ENCODE measurements around the gene CLCN7. TPM values are rescaled to one million over a fixed set of nuclear protein-coding genes. Genes with fewer than 3 reads are reported as not detected.

CLCN7 gene
- total and polyA plus RNA-seq, 4 experiments from 2014 or later = 18.1 to 111 (median 67.3) TPM

DNA sequence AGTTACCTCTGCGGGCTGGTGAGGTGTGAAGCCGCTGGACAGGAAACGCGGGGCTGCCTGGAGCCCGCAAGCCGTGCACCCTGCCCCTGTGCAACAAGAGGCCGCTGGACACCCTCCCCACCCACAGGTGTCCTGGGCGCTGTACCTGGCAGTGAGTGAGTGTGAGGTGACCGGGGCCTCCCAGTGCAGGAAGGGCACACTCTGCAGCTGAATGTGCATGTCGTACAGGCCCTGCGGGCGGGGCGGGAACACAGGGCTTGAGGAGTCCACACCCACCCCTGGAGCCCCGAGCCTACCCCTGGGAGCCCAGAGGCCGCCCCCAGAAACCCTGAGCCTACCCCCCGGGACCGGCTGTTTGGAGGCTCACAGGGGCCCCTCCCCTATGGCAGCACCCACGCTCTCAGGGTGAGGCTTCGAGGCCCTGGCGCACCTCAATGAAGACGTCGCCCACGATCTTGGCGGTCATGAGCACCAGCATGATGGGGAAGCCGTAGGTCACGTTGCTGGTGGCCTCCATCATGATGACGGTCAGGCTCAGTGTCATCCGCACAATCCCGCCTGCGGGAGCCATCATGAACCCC is 26.2 kb downstream of the CLCN7 start:
- H3K4me1 Mint-ChIP-seq = no peaks in the 10 kb centered on the region
- CTCF ChIA-PET (ENCODE audit: partially characterized antibody) = no interaction called here
- Histone ChIP-seq H3K36me3 (ENCODE audit: insufficient read depth, low read length) (peaks cover 2% of the 10 kb centered on the region), H3K9me3 (ENCODE audit: control insufficient read depth in 1 of 2, low read length in 2 of 2) (no peaks in the 10 kb centered on the region), H3K4me3 (ENCODE audit: low read length in 2 of 2) (no peak overlapping the region), H3K4me1 (ENCODE audit: insufficient read depth, low read length) (no peaks in the 10 kb centered on the region), H3K27me3 (ENCODE audit: insufficient read depth, low read length) (no peaks in the 10 kb centered on the region), H3K27ac (ENCODE audit: low read depth, low read length) (no peak overlapping the region)
- intact Hi-C loops (cut with micrococcal nuclease) = no loop called here
- no peak overlapping the region for H3K4me3 Mint-ChIP-seq
- POLR2A ChIA-PET (ENCODE audit: partially characterized antibody) = no interaction called here
- no peak for DNase-seq
- no peaks in the 10 kb centered on the region for H3K9me3 Mint-ChIP-seq
- peaks cover 6 to 18% of the 10 kb centered on the region in 2 donors for H3K36me3 Mint-ChIP-seq
- no peak overlapping the region for H3K27ac Mint-ChIP-seq
- no peaks in the 10 kb centered on the region for H3K27me3 Mint-ChIP-seq

DNA sequence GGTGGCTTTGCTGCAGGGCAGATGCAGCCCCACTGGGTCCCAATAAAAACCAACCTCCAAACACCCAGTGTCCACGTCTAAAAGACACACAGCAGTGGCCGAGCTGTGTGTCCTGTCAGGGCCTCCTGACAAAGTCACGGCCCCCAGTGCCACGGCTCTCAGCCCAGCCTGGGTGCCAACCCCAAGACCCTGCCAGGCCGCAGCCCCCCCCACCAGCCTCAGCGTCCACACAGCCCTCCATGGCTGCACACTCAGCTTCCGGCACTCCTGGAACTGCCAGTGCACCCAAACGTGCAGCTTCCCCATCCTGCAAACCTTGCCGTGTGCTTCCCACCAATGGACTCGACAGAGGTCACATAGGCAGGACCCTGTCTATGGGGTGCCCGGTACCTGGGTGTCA is 26.9 kb downstream of the CLCN7 start:
- Histone ChIP-seq H3K36me3 (ENCODE audit: insufficient read depth, low read length) (no peaks in the 10 kb centered on the region), H3K9me3 (ENCODE audit: control insufficient read depth in 1 of 2, low read length in 2 of 2) (no peaks in the 10 kb centered on the region)

DNA sequence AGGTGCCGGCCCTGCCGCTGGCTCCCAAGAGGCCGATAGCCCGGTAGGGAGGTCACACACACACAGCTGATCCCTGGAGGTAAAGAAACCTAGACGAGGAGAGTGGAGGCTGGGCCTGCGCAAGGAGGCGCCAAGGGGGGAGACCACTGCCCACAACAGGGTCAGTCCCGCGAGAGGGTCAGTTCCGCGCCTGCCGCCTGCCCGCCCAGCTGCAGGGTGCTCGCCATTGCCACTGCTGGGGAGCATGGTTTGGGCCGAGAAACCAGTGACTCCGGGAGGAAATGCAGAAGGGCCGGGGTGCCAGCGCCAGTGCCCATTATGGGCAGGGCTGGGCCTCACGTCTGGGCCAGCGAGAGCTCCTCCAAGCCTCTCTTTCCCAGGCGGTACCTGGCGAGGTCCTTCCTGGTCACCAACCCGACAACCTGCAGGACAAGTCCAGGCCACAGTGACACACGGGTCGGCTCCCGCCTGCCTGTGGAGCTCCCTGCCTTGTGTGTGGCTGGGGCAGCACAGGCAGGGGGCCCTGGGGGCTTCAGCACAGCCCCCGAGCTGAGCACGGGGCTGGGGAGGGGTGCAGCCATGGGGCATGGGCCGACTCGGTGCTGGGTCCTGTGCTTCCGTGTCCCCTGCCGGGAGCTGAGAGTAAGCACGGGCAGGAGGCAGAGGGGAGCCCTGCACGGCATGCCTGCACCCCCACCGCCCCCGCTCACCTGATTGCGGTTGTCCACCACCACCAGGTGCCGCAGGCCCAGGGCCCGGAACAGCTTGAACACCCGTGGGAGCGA is 28.3 kb downstream of the CLCN7 start:
- Histone ChIP-seq H3K4me3 (ENCODE audit: low read length in 2 of 2) (no peak overlapping the region), H3K4me1 (ENCODE audit: insufficient read depth, low read length) (no peaks in the 10 kb centered on the region), H3K27me3 (ENCODE audit: insufficient read depth, low read length) (no peaks in the 10 kb centered on the region), H3K36me3 (ENCODE audit: insufficient read depth, low read length) (no peaks in the 10 kb centered on the region), H3K9me3 (ENCODE audit: control insufficient read depth in 1 of 2, low read length in 2 of 2) (no peaks in the 10 kb centered on the region), H3K27ac (ENCODE audit: low read depth, low read length) (no peak overlapping the region)
- POLR2A ChIA-PET (ENCODE audit: partially characterized antibody) = no interaction called here
- Mint-ChIP-seq H3K27me3 (no peaks in the 10 kb centered on the region), H3K27ac (no peak overlapping the region), H3K4me1 (no peaks in the 10 kb centered on the region), H3K9me3 (no peaks in the 10 kb centered on the region), H3K4me3 (no peak overlapping the region), H3K36me3 (peaks cover 2 to 12% of the 10 kb centered on the region in 2 donors)
- DNase-seq = no peak
- intact Hi-C loops (cut with micrococcal nuclease) = no loop called here
- CTCF ChIA-PET (ENCODE audit: partially characterized antibody) = no interaction called here

More for the DNA sequence above, 26.9 kb downstream of the CLCN7 start:
- no peaks in the 10 kb centered on the region for H3K27me3 Mint-ChIP-seq
- no peaks in the 10 kb centered on the region for H3K9me3 Mint-ChIP-seq
- H3K36me3 Mint-ChIP-seq = peaks cover 6 to 15% of the 10 kb centered on the region in 2 donors
- ChIA-PET POLR2A (ENCODE audit: partially characterized antibody) (no interaction called here), CTCF (ENCODE audit: partially characterized antibody) (no interaction called here)
- no peaks in the 10 kb centered on the region for H3K27me3 ChIP-seq (ENCODE audit: insufficient read depth, low read length)
- H3K4me3 Mint-ChIP-seq = no peak overlapping the region
- H3K27ac ChIP-seq (ENCODE audit: low read depth, low read length) = no peak overlapping the region
- H3K4me3 ChIP-seq (ENCODE audit: low read length in 2 of 2) = no peak overlapping the region
- no peaks in the 10 kb centered on the region for H3K4me1 Mint-ChIP-seq
- H3K4me1 ChIP-seq (ENCODE audit: insufficient read depth, low read length) = no peaks in the 10 kb centered on the region
- no peak for DNase-seq
- intact Hi-C loops (cut with micrococcal nuclease) = no loop called here
- H3K27ac Mint-ChIP-seq = peak overlapping the region in 1 of 7 donors; percentile 35

DNA sequence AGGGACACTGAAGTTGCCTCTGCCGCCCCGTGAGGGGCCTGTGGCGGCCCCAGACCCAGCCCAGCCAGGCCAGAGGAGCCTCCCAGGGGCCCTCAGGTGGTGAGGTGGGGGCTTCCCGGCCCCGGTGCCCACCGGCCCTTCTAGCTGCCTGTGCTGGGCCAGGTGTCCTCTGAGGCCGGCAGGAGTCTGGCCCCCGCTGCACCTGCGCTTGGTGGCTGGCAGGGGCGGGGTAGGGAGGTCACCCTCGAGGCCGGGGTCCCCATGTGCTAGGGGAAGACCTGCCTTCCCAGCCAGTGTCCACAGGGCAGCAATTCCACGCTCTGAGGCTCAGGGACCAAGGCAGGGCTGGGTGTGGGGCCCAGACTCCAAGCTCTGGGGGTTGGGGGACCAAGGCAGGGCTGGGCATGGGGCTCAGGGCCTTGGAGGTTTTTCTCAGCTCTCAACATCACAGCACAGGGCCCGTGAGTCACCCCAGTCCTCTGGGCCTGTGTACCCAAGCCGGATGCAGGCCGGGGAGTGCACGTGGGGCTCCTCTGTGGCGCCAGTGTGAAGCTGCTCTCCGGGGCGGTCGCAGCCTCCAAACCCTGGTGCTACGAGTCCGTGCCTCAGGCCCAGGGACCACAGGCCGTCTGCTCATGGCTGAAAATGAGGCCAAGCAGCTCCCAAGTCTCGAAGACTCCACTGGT is 29.2 kb downstream of the CLCN7 start:
- DNase-seq = no peak
- ChIA-PET CTCF (ENCODE audit: partially characterized antibody) (interaction anchor here (0.6 kb wide), 1 partner anchor 40 kb away, joined by 3 read pairs; no protein-coding TSS in a partner anchor), POLR2A (ENCODE audit: partially characterized antibody) (no interaction called here)
- Histone ChIP-seq H3K36me3 (ENCODE audit: insufficient read depth, low read length) (no peaks in the 10 kb centered on the region), H3K27ac (ENCODE audit: low read depth, low read length) (no peak overlapping the region), H3K9me3 (ENCODE audit: control insufficient read depth in 1 of 2, low read length in 2 of 2) (no peaks in the 10 kb centered on the region), H3K4me3 (ENCODE audit: low read length in 2 of 2) (no peak overlapping the region), H3K27me3 (ENCODE audit: insufficient read depth, low read length) (no peaks in the 10 kb centered on the region), H3K4me1 (ENCODE audit: insufficient read depth, low read length) (no peaks in the 10 kb centered on the region)
- no peaks in the 10 kb centered on the region for H3K4me1 Mint-ChIP-seq
- no peak overlapping the region for H3K27ac Mint-ChIP-seq
- intact Hi-C loops (cut with micrococcal nuclease) = no loop called here
- H3K9me3 Mint-ChIP-seq = no peaks in the 10 kb centered on the region
- H3K36me3 Mint-ChIP-seq = peaks cover 0 to 10% of the 10 kb centered on the region in 2 donors
- no peaks in the 10 kb centered on the region for H3K27me3 Mint-ChIP-seq
- H3K4me3 Mint-ChIP-seq = no peak overlapping the region

DNA sequence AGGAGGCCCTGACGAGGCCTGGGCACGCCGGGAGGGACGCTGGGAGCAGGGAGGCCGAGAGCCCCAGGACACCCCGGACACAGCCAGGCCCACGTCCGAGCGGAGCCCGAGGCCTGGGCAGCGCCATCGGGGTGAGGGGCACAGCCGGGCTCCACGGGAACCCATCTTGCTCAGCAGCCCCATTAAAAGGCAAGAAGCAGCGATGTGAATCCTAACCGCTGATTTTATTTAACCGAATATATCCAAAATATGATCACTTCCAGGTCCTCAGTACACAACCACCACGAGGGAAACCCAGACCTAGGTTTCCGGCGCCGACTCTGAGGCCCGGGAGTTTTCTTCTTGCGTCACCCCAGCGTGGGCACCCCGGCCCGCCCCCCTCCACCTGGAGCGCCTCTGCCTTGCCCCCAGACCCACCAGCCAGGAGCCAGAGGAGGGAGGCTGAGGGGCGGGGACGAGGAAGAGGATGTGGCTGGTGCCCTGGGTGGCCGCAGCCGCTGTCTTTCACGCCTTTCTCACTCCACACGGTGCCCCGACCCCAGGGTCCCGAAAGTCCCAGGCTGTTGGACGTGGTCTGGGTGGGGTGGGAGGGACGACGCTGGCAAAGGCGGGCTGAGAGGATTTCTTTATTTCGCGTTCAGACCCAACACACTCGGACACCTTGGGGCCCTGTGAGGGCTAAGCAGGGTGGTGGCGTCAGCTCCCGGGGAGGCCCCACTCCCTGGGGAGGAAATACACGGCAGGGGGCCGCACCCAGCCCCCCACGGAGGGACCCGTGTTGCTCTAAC is 29.9 kb downstream of the CLCN7 start:
- H3K4me1 Mint-ChIP-seq = no peaks in the 10 kb centered on the region
- H3K27ac Mint-ChIP-seq = no peak overlapping the region
- Histone ChIP-seq H3K27me3 (ENCODE audit: insufficient read depth, low read length) (no peaks in the 10 kb centered on the region), H3K27ac (ENCODE audit: low read depth, low read length) (no peak overlapping the region), H3K4me1 (ENCODE audit: insufficient read depth, low read length) (no peaks in the 10 kb centered on the region), H3K4me3 (ENCODE audit: low read length in 2 of 2) (no peak overlapping the region), H3K36me3 (ENCODE audit: insufficient read depth, low read length) (no peaks in the 10 kb centered on the region), H3K9me3 (ENCODE audit: control insufficient read depth in 1 of 2, low read length in 2 of 2) (no peaks in the 10 kb centered on the region)
- ChIA-PET POLR2A (ENCODE audit: partially characterized antibody) (no interaction called here), CTCF (ENCODE audit: partially characterized antibody) (interaction anchor here (0.6 kb wide), 1 partner anchor 40 kb away, joined by 3 read pairs; no protein-coding TSS in a partner anchor)
- DNase-seq = peak in 1 of 5 donors; percentile 26
- peaks cover 0 to 8% of the 10 kb centered on the region in 2 donors for H3K36me3 Mint-ChIP-seq
- H3K9me3 Mint-ChIP-seq = no peaks in the 10 kb centered on the region
- H3K27me3 Mint-ChIP-seq = no peaks in the 10 kb centered on the region
- H3K4me3 Mint-ChIP-seq = no peak overlapping the region
- intact Hi-C loops (cut with micrococcal nuclease) = no loop called here

DNA sequence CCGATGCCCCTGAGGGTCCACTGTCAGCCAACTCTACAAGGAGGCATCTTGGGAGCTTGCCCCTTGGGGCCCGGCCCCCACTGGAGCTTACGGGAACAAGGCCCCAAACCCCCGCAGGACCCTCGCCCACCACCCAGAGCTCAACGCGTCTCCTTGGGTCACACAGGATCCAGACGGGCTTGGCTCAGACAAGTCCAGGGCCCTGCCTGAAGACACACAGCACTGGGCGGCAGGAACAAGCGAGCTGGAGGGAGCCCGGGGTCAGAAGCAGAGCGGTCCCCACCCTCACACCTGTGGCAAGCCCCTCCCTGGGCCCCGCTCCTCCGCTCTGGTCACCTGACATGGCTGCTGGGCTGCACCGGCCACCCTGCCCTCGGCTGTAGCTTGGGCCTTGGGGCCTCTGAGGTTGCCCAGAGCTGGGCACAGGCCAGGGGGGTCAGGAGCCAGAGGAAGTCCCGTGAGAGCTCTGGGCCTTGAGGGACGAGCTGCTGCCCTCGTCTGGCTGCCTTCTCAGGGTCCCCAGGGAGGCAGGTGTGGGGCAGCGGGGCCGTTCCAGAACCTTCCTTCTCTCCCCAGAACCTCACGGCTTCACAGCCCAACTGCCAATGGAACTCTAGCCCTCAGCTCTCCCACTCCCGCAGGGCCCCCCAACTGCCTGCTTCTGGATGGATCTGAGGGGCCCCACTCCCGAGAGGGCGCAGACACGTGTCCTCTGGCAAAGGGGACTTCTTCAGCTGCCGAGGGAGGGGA is 30.7 kb downstream of the CLCN7 start, which contains the start of gene CCDC154:
Gene CCDC154 (minus strand): TSS at position 577 of the 750 bp plus-strand sequence. CDS start 234 bp downstream, at position 343.
- Mint-ChIP-seq H3K27me3 (no peaks in the 10 kb centered on the region), H3K9me3 (no peaks in the 10 kb centered on the region), H3K4me3 (no peak within 1 kb of the TSS), H3K4me1 (no peaks in the 10 kb centered on the region), H3K27ac (no peak within 1 kb of the TSS), H3K36me3 (peaks cover 0 to 5% of the 10 kb centered on the region in 2 donors)
- DNase-seq = peak in 1 of 5 donors; percentile 7
- H3K4me3 ChIP-seq (ENCODE audit: low read length in 2 of 2) = no peak within 1 kb of the TSS
- ChIA-PET CTCF (ENCODE audit: partially characterized antibody) (no interaction called here), POLR2A (ENCODE audit: partially characterized antibody) (interaction anchor here (1.4 kb wide), 1 partner anchor 10 kb away, joined by 3 read pairs; no protein-coding TSS in a partner anchor)
- H3K9me3 ChIP-seq (ENCODE audit: control insufficient read depth in 1 of 2, low read length in 2 of 2) = no peaks in the 10 kb centered on the region
- no peaks in the 10 kb centered on the region for H3K36me3 ChIP-seq (ENCODE audit: insufficient read depth, low read length)
- no peaks in the 10 kb centered on the region for H3K27me3 ChIP-seq (ENCODE audit: insufficient read depth, low read length)
- H3K4me1 ChIP-seq (ENCODE audit: insufficient read depth, low read length) = no peaks in the 10 kb centered on the region
- no peak within 1 kb of the TSS for H3K27ac ChIP-seq (ENCODE audit: low read depth, low read length)
- intact Hi-C loops (cut with micrococcal nuclease) = no loop called here
